OCI-LY7 (cell line): ENCODE results near the gene STYXL1.

Experiments
- CTCF ChIP-seq: fragments of 200-600 bp; sonication (generic); conservative IDR thresholded peaks from 2 replicates; pipeline ENCODE4 v1.5.1; 2014; ENCODE audit warnings: mild to moderate bottlenecking, antibody characterized with exemption, low read length, moderate library complexity, mixed read lengths
- EZH2phosphoT487 ChIP-seq: fragments of 200-600 bp; sonication (generic); IDR thresholded peaks from 2 replicates; pipeline ENCODE4 v1.6.1; 2018; ENCODE audit warnings: low read depth, borderline replicate concordance, mild to moderate bottlenecking, mixed run types, antibody characterized with exemption, low read length, moderate library complexity, mixed read lengths

GRCh38 chr7:75985009-75985517 is 62.7 kb downstream of the STYXL1 start:
- TF ChIP-seq CTCF = no peak
- TF ChIP-seq EZH2phosphoT487 = no peak
